Measurements from ENCODE around the gene VPS4A. TPM values are rescaled to one million over a fixed set of nuclear protein-coding genes. Genes with fewer than 3 reads are reported as not detected.

Gene VPS4A
- total and polyA plus RNA-seq, 10 of the 15 experiments (the other 5 are each of a cell fraction or from before 2014, with no cell fraction given) = 5.2 to 36.3 (median 21.4) TPM

GRCh38 chr16:69301861-69302260 lies 9.3 kb upstream of the VPS4A start (continued):
- TF ChIP-seq, protein P1, sequence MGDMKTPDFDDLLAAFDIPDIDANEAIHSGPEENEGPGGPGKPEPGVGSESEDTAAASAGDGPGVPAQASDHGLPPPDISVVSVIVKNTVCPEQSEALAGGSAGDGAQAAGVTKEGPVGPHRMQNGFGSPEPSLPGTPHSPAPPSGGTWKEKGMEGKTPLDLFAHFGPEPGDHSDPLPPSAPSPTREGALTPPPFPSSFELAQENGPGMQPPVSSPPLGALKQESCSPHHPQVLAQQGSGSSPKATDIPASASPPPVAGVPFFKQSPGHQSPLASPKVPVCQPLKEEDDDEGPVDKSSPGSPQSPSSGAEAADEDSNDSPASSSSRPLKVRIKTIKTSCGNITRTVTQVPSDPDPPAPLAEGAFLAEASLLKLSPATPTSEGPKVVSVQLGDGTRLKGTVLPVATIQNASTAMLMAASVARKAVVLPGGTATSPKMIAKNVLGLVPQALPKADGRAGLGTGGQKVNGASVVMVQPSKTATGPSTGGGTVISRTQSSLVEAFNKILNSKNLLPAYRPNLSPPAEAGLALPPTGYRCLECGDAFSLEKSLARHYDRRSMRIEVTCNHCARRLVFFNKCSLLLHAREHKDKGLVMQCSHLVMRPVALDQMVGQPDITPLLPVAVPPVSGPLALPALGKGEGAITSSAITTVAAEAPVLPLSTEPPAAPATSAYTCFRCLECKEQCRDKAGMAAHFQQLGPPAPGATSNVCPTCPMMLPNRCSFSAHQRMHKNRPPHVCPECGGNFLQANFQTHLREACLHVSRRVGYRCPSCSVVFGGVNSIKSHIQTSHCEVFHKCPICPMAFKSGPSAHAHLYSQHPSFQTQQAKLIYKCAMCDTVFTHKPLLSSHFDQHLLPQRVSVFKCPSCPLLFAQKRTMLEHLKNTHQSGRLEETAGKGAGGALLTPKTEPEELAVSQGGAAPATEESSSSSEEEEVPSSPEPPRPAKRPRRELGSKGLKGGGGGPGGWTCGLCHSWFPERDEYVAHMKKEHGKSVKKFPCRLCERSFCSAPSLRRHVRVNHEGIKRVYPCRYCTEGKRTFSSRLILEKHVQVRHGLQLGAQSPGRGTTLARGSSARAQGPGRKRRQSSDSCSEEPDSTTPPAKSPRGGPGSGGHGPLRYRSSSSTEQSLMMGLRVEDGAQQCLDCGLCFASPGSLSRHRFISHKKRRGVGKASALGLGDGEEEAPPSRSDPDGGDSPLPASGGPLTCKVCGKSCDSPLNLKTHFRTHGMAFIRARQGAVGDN (IDR thresholded peaks at IDR 0.05) = no peak
- no peak for TF ChIP-seq BMI1 (IDR thresholded peaks at IDR 0.05; ENCODE audit: borderline replicate concordance)
- no peak for TF ChIP-seq MTA3 (IDR thresholded peaks at IDR 0.05; ENCODE audit: borderline replicate concordance, low read length)
- no peak for TF ChIP-seq KAT2A (conservative IDR thresholded peaks at IDR 0.05; ENCODE audit: control insufficient read depth, low read depth, low read length)

DNA sequence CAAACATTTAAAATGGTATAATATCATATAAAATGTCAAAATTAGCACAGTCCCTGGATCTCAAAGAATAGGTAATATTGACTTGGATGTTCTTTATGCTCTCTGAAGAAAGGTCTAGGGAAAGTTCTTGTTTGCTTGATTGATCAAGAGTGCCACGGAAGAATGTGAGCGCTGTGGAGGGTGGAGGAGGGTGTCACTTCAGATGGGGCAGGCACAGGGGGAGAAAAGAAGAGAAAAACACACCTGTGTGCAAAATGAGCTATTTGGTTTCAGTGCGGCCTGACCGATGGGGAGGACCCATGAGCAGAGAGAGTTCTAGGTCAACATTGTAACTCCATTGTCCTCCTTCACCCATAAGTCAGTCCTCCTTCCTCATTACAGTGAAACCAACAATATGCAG lies 8.8 kb upstream of the VPS4A start:
- POLR2A ChIA-PET = no interaction called here
- Histone ChIP-seq H2AFZ (ENCODE audit: control insufficient read depth, low read depth, low read length) (no peak overlapping the region), H3K9ac (ENCODE audit: control insufficient read depth, insufficient read depth, low read length) (no peak overlapping the region), H3K4me1 (ENCODE audit: control insufficient read depth, insufficient read depth, low read length) (no peaks in the 10 kb centered on the region), H3K4me2 (ENCODE audit: control insufficient read depth, insufficient read depth) (no peak overlapping the region), H3K4me3 (no peak overlapping the region), H3K27ac (ENCODE audit: control insufficient read depth, insufficient read depth) (no peak overlapping the region), H3K36me3 (ENCODE audit: control insufficient read depth in 2 of 2, insufficient read depth in 2 of 2, low read length in 1 of 2) (peaks cover 0 to 10% of the 10 kb centered on the region in 2 experiments; a peak in 3 of 4 replicates), H3K9me3 (replicated peaks; ENCODE audit: control insufficient read depth, insufficient read depth, low read length) (no peaks in the 10 kb centered on the region), H3K79me2 (ENCODE audit: control insufficient read depth, insufficient read depth, low read length) (no peaks in the 10 kb centered on the region), H3K27me3 (replicated peaks in 1 of 2; ENCODE audit: control insufficient read depth in 2 of 2, insufficient read depth in 2 of 2, low read length in 1 of 2) (no peaks in the 10 kb centered on the region), H4K20me1 (ENCODE audit: control insufficient read depth, insufficient read depth) (no peaks in the 10 kb centered on the region)
- TF ChIP-seq BRCA1 (IDR thresholded peaks at IDR 0.05; ENCODE audit: low read depth, low read length) (no peak), EGR1 (IDR thresholded peaks at IDR 0.05; ENCODE audit: borderline replicate concordance in 1 of 2, low read depth in 2 of 2, low read length in 2 of 2) (no peak), KAT2A (conservative IDR thresholded peaks at IDR 0.05; ENCODE audit: control insufficient read depth, low read depth, low read length) (no peak), ATF2 (IDR thresholded peaks at IDR 0.05; ENCODE audit: low read length) (no peak), NFYB (IDR thresholded peaks at IDR 0.05; ENCODE audit: insufficient read depth, low read depth, low read length) (no peak), MYC (IDR thresholded peaks at IDR 0.05; ENCODE audit: insufficient read depth, insufficient read length, insufficient replicate concordance, low read length, severe bottlenecking) (no peak), RELA (IDR thresholded peaks at IDR 0.05; ENCODE audit: borderline replicate concordance, partially characterized antibody) (no peak)
- TF ChIP-seq, protein P2, sequence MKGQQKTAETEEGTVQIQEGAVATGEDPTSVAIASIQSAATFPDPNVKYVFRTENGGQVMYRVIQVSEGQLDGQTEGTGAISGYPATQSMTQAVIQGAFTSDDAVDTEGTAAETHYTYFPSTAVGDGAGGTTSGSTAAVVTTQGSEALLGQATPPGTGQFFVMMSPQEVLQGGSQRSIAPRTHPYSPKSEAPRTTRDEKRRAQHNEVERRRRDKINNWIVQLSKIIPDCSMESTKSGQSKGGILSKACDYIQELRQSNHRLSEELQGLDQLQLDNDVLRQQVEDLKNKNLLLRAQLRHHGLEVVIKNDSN (IDR thresholded peaks at IDR 0.05; ENCODE audit: borderline replicate concordance, extremely low read length, insufficient read depth, low read depth, low read length) = no peak
- 100% methylated on average over 4 of the region's 4 CpGs for WGBS (ENCODE audit: insufficient coverage, insufficient replicate concordance, low lambda C conversion rate, missing lambda C conversion rate)
- DNase-seq (ENCODE audit: low read depth, low spot score) = no peak
- in situ Hi-C loops (cut with MboI) = no loop called here
- CTCF ChIA-PET = interaction anchor here (1.2 to 1.5 kb wide), 2 partner anchors 17 to 781 kb away, joined by 5 read pairs; no protein-coding TSS in a partner anchor
- no peak for FAIRE-seq
- intact Hi-C loops (cut with micrococcal nuclease; ENCODE audit: unreplicated experiment) = no loop called here
- ATAC-seq = no peak
- BruUV-seq (replicated peaks) = no TSS peak
- RAD21 ChIA-PET (ENCODE audit: unreplicated experiment) = no interaction called here
- SMC1A ChIA-PET (ENCODE audit: uncharacterized antibody, unreplicated experiment) = interaction anchor here (0.6 to 1.2 kb wide), 2 partner anchors 14 to 630 kb away, joined by 3 to 4 read pairs; no protein-coding TSS in a partner anchor

Data from GM12878 (cell line).